Amygdala (tissue), 56 donors: ENCODE results near the gene SLC41A3.
"Not testable (repeated sequence)": the region's sequence is repeated elsewhere in the genome, so short reads cannot be mapped to it uniquely, and the experiment has no call there.

Experiments
- DNase-seq, 56 donors: peaks; one replicate each; lab custom pipeline; 2025; lab: John Stamatoyannopoulos, UW

SLC41A3 gene

GRCh38 chr3:126013751-126014156 is 70.2 kb downstream of the SLC41A3 start:
- peak in 1 of 56 donors; percentile 5 for DNase-seq

- no peak for DNase-seq
Measured at GRCh38 chr3:126009181-126009580, 74.7 kb downstream of the SLC41A3 start.

GRCh38 chr3:126008219-126008618 is 75.7 kb downstream of the SLC41A3 start:
- no peak for DNase-seq

- DNase-seq = no peak
Measured at GRCh38 chr3:126005951-126006350, 78.0 kb downstream of the SLC41A3 start.

- no peak for DNase-seq
Measured at GRCh38 chr3:126004692-126005091, 79.2 kb downstream of the SLC41A3 start.

GRCh38 chr3:126004217-126004616 is 79.7 kb downstream of the SLC41A3 start:
- no peak for DNase-seq

GRCh38 chr3:126003447-126004190 is 80.3 kb downstream of the SLC41A3 start:
- DNase-seq = no peak

- no peak for DNase-seq
Measured at GRCh38 chr3:126002189-126002588, 81.7 kb downstream of the SLC41A3 start.

- not testable (repeated sequence) for DNase-seq
Measured at GRCh38 chr3:125996751-125997150, 87.2 kb downstream of the SLC41A3 start.

GRCh38 chr3:125990253-125990970 is 93.5 kb downstream of the SLC41A3 start:
- DNase-seq = peak in 50 of 56 donors; percentile 3 to 90 (median 68)

- not testable (repeated sequence) for DNase-seq
Measured at GRCh38 chr3:125984951-125985350, 99.0 kb downstream of the SLC41A3 start.

GRCh38 chr3:125977104-125977503 is 106.8 kb downstream of the SLC41A3 start:
- DNase-seq = not testable (repeated sequence)

GRCh38 chr3:125976003-125976390 is 107.9 kb downstream of the SLC41A3 start:
- not testable (repeated sequence) for DNase-seq

GRCh38 chr3:125975245-125976002 is 108.5 kb downstream of the SLC41A3 start:
- not testable (repeated sequence) for DNase-seq

GRCh38 chr3:125971997-125972944 is 111.7 kb downstream of the SLC41A3 start:
- peak in 42 of 56 donors; percentile 7 to 73 (median 42) for DNase-seq

- DNase-seq = not testable (repeated sequence)
Measured at GRCh38 chr3:125968701-125969592, 115.0 kb downstream of the SLC41A3 start, which contains the start of gene ROPN1B. ROPN1B (plus strand) TSS chr3:125969178; CDS start chr3:125972055, 2,877 bp downstream.

- DNase-seq = not testable (repeated sequence)
Measured at GRCh38 chr3:125968121-125968520, 115.8 kb downstream of the SLC41A3 start.

GRCh38 chr3:125967156-125967555 is 116.8 kb downstream of the SLC41A3 start:
- DNase-seq = no peak

- no peak for DNase-seq
Measured at GRCh38 chr3:125965505-125965904, 118.4 kb downstream of the SLC41A3 start.
